ENCODE results near the gene TTLL13. TPM values are rescaled to one million over a fixed set of nuclear protein-coding genes. Genes with fewer than 3 reads are reported as not detected.

Gene TTLL13
- total RNA-seq, 2 donors from 2014 or later = 0.15 to 0.46 TPM

GRCh38 chr15:90225047-90225446, 24.3 kb upstream of the TTLL13 start:
- no peak overlapping the region for H3K27ac Mint-ChIP-seq
- H3K9me3 Mint-ChIP-seq = no peaks in the 10 kb centered on the region
- no peak for TF ChIP-seq CTCF (conservative IDR thresholded peaks at IDR 0.05)
- Histone ChIP-seq H3K9ac (ENCODE audit: extremely low read depth, low read length, poor library complexity, severe bottlenecking) (no peak overlapping the region), H3K36me3 (ENCODE audit: control insufficient read depth, insufficient read depth, low read length) (peaks cover 9% of the 10 kb centered on the region), H3K27ac (ENCODE audit: low read depth, low read length) (no peak overlapping the region), H3K4me1 (ENCODE audit: control insufficient read depth, insufficient read depth, low read length) (no peaks in the 10 kb centered on the region), H3K9me3 (ENCODE audit: control insufficient read depth, low read length) (no peaks in the 10 kb centered on the region), H3K27me3 (ENCODE audit: control insufficient read depth, insufficient read depth, low read length, poor library complexity, severe bottlenecking) (no peaks in the 10 kb centered on the region), H3K4me3 (ENCODE audit: low read length) (no peak overlapping the region)
- 81 to 93% methylated on average over 7 to 17 of the region's 17 CpGs for WGBS, 2 experiments (ENCODE audit: insufficient coverage in 1 of 2, insufficient read length in 1 of 2)
- H3K4me3 Mint-ChIP-seq = no peak overlapping the region
- no peak for DNase-seq
- peaks cover 32% of the 10 kb centered on the region for H3K36me3 Mint-ChIP-seq (ENCODE audit: low read depth)
- no peaks in the 10 kb centered on the region for H3K4me1 Mint-ChIP-seq
- no peaks in the 10 kb centered on the region for H3K27me3 Mint-ChIP-seq (ENCODE audit: insufficient read depth)

- 94 to 96% methylated on average over 15 to 18 of the region's 18 CpGs for WGBS, 2 experiments (ENCODE audit: insufficient coverage in 1 of 2, insufficient read length in 1 of 2)
- peaks cover 32% of the 10 kb centered on the region for H3K36me3 Mint-ChIP-seq (ENCODE audit: low read depth)
- no peaks in the 10 kb centered on the region for H3K9me3 ChIP-seq (ENCODE audit: control insufficient read depth, low read length)
- no peak for DNase-seq
- H3K4me3 ChIP-seq (ENCODE audit: low read length) = no peak overlapping the region
- H3K27ac Mint-ChIP-seq = no peak overlapping the region
- H3K27ac ChIP-seq (ENCODE audit: low read depth, low read length) = no peak overlapping the region
- H3K27me3 ChIP-seq (ENCODE audit: control insufficient read depth, insufficient read depth, low read length, poor library complexity, severe bottlenecking) = no peaks in the 10 kb centered on the region
- H3K36me3 ChIP-seq (ENCODE audit: control insufficient read depth, insufficient read depth, low read length) = peaks cover 9% of the 10 kb centered on the region
- H3K4me1 ChIP-seq (ENCODE audit: control insufficient read depth, insufficient read depth, low read length) = no peaks in the 10 kb centered on the region
- no peak for TF ChIP-seq CTCF (conservative IDR thresholded peaks at IDR 0.05)
- no peak overlapping the region for H3K4me3 Mint-ChIP-seq
- no peaks in the 10 kb centered on the region for H3K27me3 Mint-ChIP-seq (ENCODE audit: insufficient read depth)
- no peak overlapping the region for H3K9ac ChIP-seq (ENCODE audit: extremely low read depth, low read length, poor library complexity, severe bottlenecking)
- H3K9me3 Mint-ChIP-seq = no peaks in the 10 kb centered on the region
- H3K4me1 Mint-ChIP-seq = no peaks in the 10 kb centered on the region
These were observed 23.7 kb upstream of the TTLL13 start for GRCh38 chr15:90225504-90226234.

- Mint-ChIP-seq H3K27ac (no peak overlapping the region), H3K4me1 (no peaks in the 10 kb centered on the region), H3K4me3 (no peak overlapping the region), H3K9me3 (no peaks in the 10 kb centered on the region), H3K27me3 (ENCODE audit: insufficient read depth) (no peaks in the 10 kb centered on the region), H3K36me3 (ENCODE audit: low read depth) (peaks cover 25% of the 10 kb centered on the region)
- Histone ChIP-seq H3K27me3 (ENCODE audit: control insufficient read depth, insufficient read depth, low read length, poor library complexity, severe bottlenecking) (no peaks in the 10 kb centered on the region), H3K36me3 (ENCODE audit: control insufficient read depth, insufficient read depth, low read length) (peaks cover 9% of the 10 kb centered on the region), H3K27ac (ENCODE audit: low read depth, low read length) (no peak overlapping the region), H3K9me3 (ENCODE audit: control insufficient read depth, low read length) (no peaks in the 10 kb centered on the region), H3K9ac (ENCODE audit: extremely low read depth, low read length, poor library complexity, severe bottlenecking) (no peak overlapping the region), H3K4me1 (ENCODE audit: control insufficient read depth, insufficient read depth, low read length) (no peaks in the 10 kb centered on the region), H3K4me3 (ENCODE audit: low read length) (no peak overlapping the region)
- no peak for TF ChIP-seq CTCF (conservative IDR thresholded peaks at IDR 0.05)
- WGBS, 2 experiments (ENCODE audit: insufficient coverage in 1 of 2, insufficient read length in 1 of 2) = 89 to 96% methylated on average over 3 to 7 of the region's 7 CpGs
- no peak for DNase-seq
These were observed 22.0 kb upstream of the TTLL13 start for GRCh38 chr15:90227336-90227735.

Measured in endodermal cell (in vitro differentiated cells).